Neuronal stem cell (in vitro differentiated cells): ENCODE measurements around the gene GET4.
A peak's percentile ranks its signal among the peaks of the same experiment; 100 is the strongest.
"Not testable (repeated sequence)": the region's sequence is repeated elsewhere in the genome, so short reads cannot be mapped to it uniquely, and the experiment has no call there.

ENCODE experiments used
- DNase-seq: peaks from one replicate; pipeline ENCODE4 v3.0.0-alpha.2; 2013; ENCODE audit warnings: low spot score
- H2AFZ ChIP-seq: one replicate; pipeline ENCODE4 v1.6.1; 2013; ENCODE audit warnings: mild to moderate bottlenecking, low read length, inconsistent platforms
- H2AK5ac ChIP-seq: 2 replicates; pipeline ENCODE4 v1.6.1; 2013; ENCODE audit warnings: low read depth, mild to moderate bottlenecking, inconsistent platforms, low read length, moderate library complexity, mixed read lengths
- H2BK120ac ChIP-seq: 2 replicates; pipeline ENCODE4 v1.6.1; 2013; ENCODE audit warnings: low read depth, mild to moderate bottlenecking, inconsistent platforms, low read length, moderate library complexity, mixed read lengths
- H2BK12ac ChIP-seq: one replicate; pipeline ENCODE4 v1.6.1; 2013; ENCODE audit warnings: low read length, inconsistent platforms
- H2BK15ac ChIP-seq: 2 replicates; pipeline ENCODE4 v1.6.1; 2013; ENCODE audit warnings: mild to moderate bottlenecking, low read length, inconsistent platforms, mixed read lengths
- H2BK5ac ChIP-seq: one replicate; pipeline ENCODE4 v1.6.1; 2013; ENCODE audit warnings: inconsistent platforms, mild to moderate bottlenecking, low read length, moderate library complexity
- H3K14ac ChIP-seq: one replicate; pipeline ENCODE4 v1.6.1; 2013; ENCODE audit warnings: low read length, inconsistent platforms
- H3K18ac ChIP-seq: 2 replicates; pipeline ENCODE4 v1.6.1; 2013; ENCODE audit warnings: low read length, inconsistent platforms
- H3K23ac ChIP-seq: 2 replicates; pipeline ENCODE4 v1.6.1; 2013; ENCODE audit warnings: low read depth, mild to moderate bottlenecking, mixed read lengths, low read length, inconsistent platforms; ENCODE audit not compliant: poor library complexity
- H3K27ac ChIP-seq: replicated peaks from 3 replicates; pipeline ENCODE4 v1.5.1; 2013; ENCODE audit warnings: low read length, inconsistent platforms
- H3K27me3 ChIP-seq, 3 experiments: 2 replicates each; pipeline ENCODE4 v1.6.1; 2013; ENCODE audit warnings: low read length in 3 of 3, mild to moderate bottlenecking in 2 of 3, inconsistent platforms in 1 of 3, low read depth in 1 of 3, mixed read lengths in 1 of 3, moderate library complexity in 1 of 3; ENCODE audit not compliant: control insufficient read depth in 3 of 3, insufficient read depth in 3 of 3
- H3K36me3 ChIP-seq, 2 donors: replicated peaks in 1 of 2; 2 replicates each; pipeline ENCODE4 v1.6.1; 2013; ENCODE audit warnings: low read length in 2 of 2; ENCODE audit not compliant: control insufficient read depth in 2 of 2, insufficient read depth in 2 of 2
- H3K4ac ChIP-seq: 2 replicates; pipeline ENCODE4 v1.6.1; 2013; ENCODE audit warnings: inconsistent platforms, mild to moderate bottlenecking, low read length, moderate library complexity
- H3K4me1 ChIP-seq, 2 donors: 1 replicate in 1 of 2; 2 replicates in 1 of 2; pipeline ENCODE4 v1.6.1; 2013; ENCODE audit warnings: low read length in 2 of 2, low read depth in 1 of 2; ENCODE audit not compliant: control insufficient read depth in 2 of 2, insufficient read depth in 1 of 2
- H3K4me2 ChIP-seq: one replicate; pipeline ENCODE4 v1.6.1; 2013; ENCODE audit warnings: mild to moderate bottlenecking, low read length, inconsistent platforms; ENCODE audit not compliant: insufficient read depth, poor library complexity, severe bottlenecking
- H3K4me3 ChIP-seq, 2 donors: 2 replicates each; pipeline ENCODE4 v1.5.1; 2013; ENCODE audit warnings: low read length in 2 of 2, mild to moderate bottlenecking in 2 of 2, inconsistent platforms in 1 of 2, moderate library complexity in 1 of 2
- H3K79me1 ChIP-seq: one replicate; pipeline ENCODE4 v1.6.1; 2013; ENCODE audit warnings: low read depth, mild to moderate bottlenecking, inconsistent platforms, low read length, moderate library complexity
- H3K9ac ChIP-seq: one replicate; pipeline ENCODE4 v1.6.1; 2013; ENCODE audit warnings: mild to moderate bottlenecking, low read depth, low read length, inconsistent platforms; ENCODE audit not compliant: poor library complexity
- H3K9me3 ChIP-seq, 2 donors: replicated peaks in 1 of 2; 2 replicates each; pipeline versions ENCODE3 to v1.6.1; 2013; ENCODE audit warnings: low read length in 2 of 2, mild to moderate bottlenecking in 2 of 2, inconsistent platforms in 1 of 2, low read depth in 1 of 2, mixed read lengths in 1 of 2, moderate library complexity in 1 of 2; ENCODE audit not compliant: control insufficient read depth in 2 of 2, insufficient read depth in 1 of 2
- H4K8ac ChIP-seq: one replicate; pipeline ENCODE4 v1.6.1; 2013; ENCODE audit warnings: low read depth, mild to moderate bottlenecking, inconsistent platforms, low read length, moderate library complexity
- H4K91ac ChIP-seq: one replicate; pipeline ENCODE4 v1.6.1; 2013; ENCODE audit warnings: low read length, low read depth, mild to moderate bottlenecking, inconsistent platforms; ENCODE audit not compliant: poor library complexity
- WGBS, 2 donors: extraction: QIAGEN DNeasy Blood & Tissue Kit; methylation state at CpG; one replicate each; pipeline ENCODE4 v1.1.7; 2013; ENCODE audit warnings: missing lambda C conversion rate in 2 of 2, mixed read lengths in 1 of 2; ENCODE audit not compliant: insufficient read length in 2 of 2, insufficient replicate concordance in 1 of 2; ENCODE audit errors: extremely low coverage in 2 of 2; 5-methylcytosine and 5-hydroxymethylcytosine counted together

The GET4 gene

DNA sequence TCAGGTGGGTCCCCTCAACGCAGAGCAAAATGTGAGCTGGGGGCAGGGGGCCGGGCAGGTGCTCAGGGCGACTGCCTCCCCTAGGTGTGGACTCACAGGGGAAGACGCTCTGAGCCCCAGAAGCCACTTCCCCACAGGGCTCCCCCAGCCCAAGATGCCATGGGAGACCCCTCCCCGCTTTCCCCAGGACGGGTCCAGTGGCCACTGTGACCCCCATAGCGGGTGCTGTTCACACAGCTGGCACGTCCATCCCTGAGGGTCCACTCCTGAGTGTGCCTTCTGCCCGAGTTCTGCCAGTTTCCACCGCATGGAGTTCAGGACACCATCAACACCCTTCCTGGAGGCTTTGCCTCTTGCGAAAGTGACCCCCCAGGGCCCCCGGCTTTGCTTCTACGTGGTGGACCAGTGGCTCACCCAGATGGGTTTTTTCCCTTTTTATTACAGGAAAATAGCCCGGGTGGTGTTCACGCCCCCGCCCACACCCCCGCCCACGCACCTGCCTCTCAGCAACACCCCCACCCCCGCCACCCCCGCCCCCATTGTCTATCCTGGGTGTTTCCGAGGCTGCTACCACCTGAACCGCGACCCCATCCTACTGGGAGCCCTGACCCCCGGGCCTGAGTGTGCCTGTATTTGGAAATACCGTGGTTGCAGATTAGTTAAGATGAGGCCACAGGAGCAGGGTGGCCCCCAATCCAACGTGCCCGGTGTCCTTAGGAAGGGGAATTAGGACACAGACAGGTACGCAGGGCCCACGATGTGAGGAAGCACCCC is 46.2 kb downstream of the GET4 start:
- H3K4me1 ChIP-seq, result peaks cover 7 to 11% of the 10 kb centered on the region in 2 donors
- no peak overlapping the region for H4K8ac ChIP-seq
- WGBS, 2 donors, result no CpG with 5 or more reads among the region's 29 CpGs
- peaks cover 0 to 9% (median 0%) of the 10 kb centered on the region in 3 experiments for H3K27me3 ChIP-seq
- H2BK12ac ChIP-seq, result peak overlapping the region; percentile 22
- no peak overlapping the region for H3K4me2 ChIP-seq
- H3K23ac ChIP-seq, result no peak overlapping the region
- no peak for DNase-seq
- no peaks in the 10 kb centered on the region for H3K79me1 ChIP-seq
- peak overlapping the region; percentile 12 for H3K9ac ChIP-seq
- H2BK15ac ChIP-seq, result peak overlapping the region; percentile 89
- H2BK5ac ChIP-seq, result peak overlapping the region; percentile 82
- H4K91ac ChIP-seq, result no peak overlapping the region
- peak overlapping the region; percentile 88 for H2AFZ ChIP-seq
- H3K4me3 ChIP-seq, result no peak overlapping the region
- no peak overlapping the region for H3K14ac ChIP-seq
- H3K36me3 ChIP-seq, result no peaks in the 10 kb centered on the region
- H3K18ac ChIP-seq, result peak overlapping the region; percentile 91
- peak overlapping the region; percentile 94 for H2AK5ac ChIP-seq
- peak overlapping the region; percentile 72 for H2BK120ac ChIP-seq
- no peak overlapping the region for H3K27ac ChIP-seq
- no peak overlapping the region for H3K4ac ChIP-seq
- H3K9me3 ChIP-seq, result no peaks in the 10 kb centered on the region

GRCh38 chr7:923108-924041 is 47.0 kb downstream of the GET4 start:
- no peak overlapping the region for H4K91ac ChIP-seq
- H4K8ac ChIP-seq, result no peak overlapping the region
- no peaks in the 10 kb centered on the region for H3K79me1 ChIP-seq
- H2BK12ac ChIP-seq, result peak overlapping the region; percentile 30
- peak overlapping the region; percentile 72 for H2BK120ac ChIP-seq
- no peak overlapping the region for H3K4me3 ChIP-seq
- H3K27ac ChIP-seq, result no peak overlapping the region
- H3K27me3 ChIP-seq, result peaks cover 0 to 9% (median 0%) of the 10 kb centered on the region in 3 experiments
- H3K4me1 ChIP-seq, result peaks cover 7 to 11% of the 10 kb centered on the region in 2 donors
- peak overlapping the region; percentile 1 for H2AK5ac ChIP-seq
- H3K14ac ChIP-seq, result peak overlapping the region; percentile 75
- peak overlapping the region; percentile 81 for H2BK15ac ChIP-seq
- H2AFZ ChIP-seq, result peak overlapping the region; percentile 88
- no peak overlapping the region for H3K9ac ChIP-seq
- no peaks in the 10 kb centered on the region for H3K9me3 ChIP-seq
- WGBS, 2 donors, result no CpG with 5 or more reads among the region's 40 CpGs
- H3K18ac ChIP-seq, result peak overlapping the region; percentile 91
- no peaks in the 10 kb centered on the region for H3K36me3 ChIP-seq
- peak overlapping the region; percentile 23 for H3K4ac ChIP-seq
- DNase-seq, result no peak
- peak overlapping the region; percentile 82 for H2BK5ac ChIP-seq
- H3K4me2 ChIP-seq, result no peak overlapping the region
- H3K23ac ChIP-seq, result peak overlapping the region; percentile 6

DNA sequence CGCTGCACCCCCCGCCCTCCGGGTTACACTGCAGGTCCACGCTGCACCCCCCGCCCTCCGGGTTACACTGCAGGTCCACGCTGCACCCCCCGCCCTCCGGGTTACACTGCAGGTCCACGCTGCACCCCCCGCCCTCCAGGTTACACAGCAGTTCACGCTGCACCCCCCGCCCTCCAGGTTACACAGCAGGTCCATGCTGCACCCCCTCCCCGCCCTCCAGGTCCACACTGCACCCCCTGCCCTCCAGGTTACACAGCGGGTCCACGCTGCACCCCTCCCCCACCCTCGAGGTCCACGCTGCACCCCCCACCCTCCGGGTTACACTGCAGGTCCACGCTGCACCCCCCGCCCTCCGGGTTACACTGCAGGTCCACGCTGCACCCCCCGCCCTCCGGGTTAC is 47.7 kb downstream of the GET4 start:
- H3K4ac ChIP-seq, result not testable (repeated sequence)

More for the DNA sequence above, 47.7 kb downstream of the GET4 start:
- not testable (repeated sequence) for H2BK12ac ChIP-seq, H3K36me3 ChIP-seq, H2BK15ac ChIP-seq, H4K91ac ChIP-seq, H4K8ac ChIP-seq, H3K79me1 ChIP-seq, H2BK5ac ChIP-seq, H3K23ac ChIP-seq, H2AFZ ChIP-seq, H3K4me2 ChIP-seq, H3K18ac ChIP-seq, H3K4me3 ChIP-seq, H3K9me3 ChIP-seq, DNase-seq, H3K27ac ChIP-seq, H3K27me3 ChIP-seq, H2AK5ac ChIP-seq, H3K9ac ChIP-seq, H2BK120ac ChIP-seq
- peaks cover 7 to 11% of the 10 kb centered on the region in 2 donors for H3K4me1 ChIP-seq
- no CpG with 5 or more reads among the region's 25 CpGs for WGBS, 2 donors
- H3K14ac ChIP-seq, result peak overlapping the region; percentile 75
